Spleen (tissue), 11 donors: ENCODE results near the gene CRPPA. TPM values are rescaled to one million over a fixed set of nuclear protein-coding genes. Genes with fewer than 3 reads are reported as not detected.

Source experiments
- DNase-seq: peaks from one replicate; pipeline ENCODE4 v3.0.0-alpha.2; 2020
- H3K27ac ChIP-seq, 8 donors: fragments of 200-600 bp; sonication (generic) in 7 of 8; 1 replicate in 4 of 8; 2 replicates in 4 of 8; pipeline versions ENCODE4 v1.5.0 to v1.8.0; 2016 to 2021; ENCODE audit warnings: inconsistent platforms in 4 of 8, mild to moderate bottlenecking in 4 of 8, moderate library complexity in 1 of 8
- H3K27me3 ChIP-seq, 7 donors: fragments of 200-600 bp; sonication (generic) in 6 of 7; replicated peaks in 1 of 7; 1 replicate in 4 of 7; 2 replicates in 3 of 7; pipeline versions ENCODE4 v1.5.0 to v1.8.0; 2016 to 2021; ENCODE audit warnings: inconsistent platforms in 3 of 7, mild to moderate bottlenecking in 1 of 7
- H3K36me3 ChIP-seq, 6 donors: fragments of 200-600 bp; sonication (generic) in 5 of 6; 1 replicate in 4 of 6; 2 replicates in 2 of 6; pipeline versions ENCODE4 v1.5.0 to v1.8.0; 2016 to 2021; ENCODE audit warnings: inconsistent platforms in 2 of 6
- H3K4me1 ChIP-seq, 6 donors: fragments of 200-600 bp; sonication (generic) in 5 of 6; 1 replicate in 3 of 6; 2 replicates in 3 of 6; pipeline versions ENCODE4 v1.5.0 to v1.8.0; 2016 to 2021; ENCODE audit warnings: inconsistent platforms in 3 of 6
- H3K4me3 ChIP-seq, 8 donors: fragments of 200-600 bp; sonication (generic) in 7 of 8; 1 replicate in 4 of 8; 2 replicates in 4 of 8; pipeline versions ENCODE4 v1.5.0 to v1.8.0; 2016 to 2021; ENCODE audit warnings: inconsistent platforms in 4 of 8, mild to moderate bottlenecking in 4 of 8, moderate library complexity in 2 of 8
- H3K9me3 ChIP-seq, 8 donors: fragments of 200-600 bp; sonication (generic) in 7 of 8; 1 replicate in 4 of 8; 2 replicates in 4 of 8; pipeline versions ENCODE4 v1.5.0 to v1.8.0; 2016 to 2021; ENCODE audit warnings: inconsistent platforms in 4 of 8
- CTCF ChIP-seq, 11 experiments: fragments of 200-600 bp in 7 of 11; fragments of 450-650 bp in 4 of 11; sonication (generic) in 4 of 11; IDR thresholded peaks in 8 of 11; conservative IDR thresholded peaks in 3 of 11; 1 replicate in 7 of 11; 2 replicates in 4 of 11; pipeline versions ENCODE4 v1.4.0 to v1.8.0; 2016 to 2021; ENCODE audit warnings: antibody characterized with exemption in 11 of 11, inconsistent platforms in 4 of 11, mild to moderate bottlenecking in 1 of 11
- POLR2A ChIP-seq, 3 donors: fragments of 450-650 bp; IDR thresholded peaks; one replicate each; pipeline ENCODE4 v1.5.1; 2017; ENCODE audit warnings: antibody characterized with exemption in 3 of 3, mild to moderate bottlenecking in 1 of 3
- POLR2AphosphoS5 ChIP-seq, 3 donors: sonication (generic); formaldehyde crosslinking; IDR thresholded peaks; one replicate each; pipeline ENCODE4 v1.5.1; 2017; ENCODE audit warnings: antibody characterized with exemption in 3 of 3
- WGBS, 5 donors: extraction: QIAGEN DNeasy Blood & Tissue Kit in 3 of 5; methylation state at CpG; one replicate each; pipeline versions ENCODE4 v1.1.5 to v1.1.7; 2013 to 2018; 5-methylcytosine and 5-hydroxymethylcytosine counted together
- intact Hi-C: fragments of 100-400 bp; cut with DNase I; formaldehyde crosslinking; loops from one replicate; pipeline ENCODE4 v1.15.0; 2023; ENCODE audit warnings: low total_unique reads
- polyA plus RNA-seq, 3 donors: library from polyadenylated mRNA; stranded (reverse); fragments of 200-250 nt; gene quantifications; one replicate each; pipeline ENCODE4 v1.2.1, GENCODE V29; 2013
- total RNA-seq, 7 donors: library from RNA; depleted of rRNA in 3 of 7; stranded (reverse); fragments of >200 nt in 3 of 7; fragmentation: NEBNext Ultra II Directional in 4 of 7; extraction: Animal tissue kit (Norgen Biotek cat#: 25700) in 4 of 7; gene quantifications; one replicate each; pipeline versions ENCODE4 v1.1.0 to v1.2.1, GENCODE V29; 2016 to 2021
- donor health status: healthy with polysubstance abuse.
- donor health status: DM: no; HTN: no; CAD: no; lungs with moderate emphysema.
- donor health status: DM: no; HTN: no; CAD: no.
- donor health status: Bipolar disorder and iron deficiency.
- donor health status: healthy.
- donor health status: DM: no; HTN: no; CAD: no.
- donor health status: DM: yes; HTN: yes; CAD: no.

CRPPA gene
- total and polyA plus RNA-seq, 10 donors = 0.15 to 3.1 (median 0.84) TPM

GRCh38 chr7:16431646-16432424 is 10.5 kb upstream of the CRPPA start:
- Histone ChIP-seq H3K4me3 (no peak overlapping the region), H3K27ac (no peak overlapping the region), H3K4me1 (no peaks in the 10 kb centered on the region), H3K27me3 (no peaks in the 10 kb centered on the region), H3K9me3 (no peaks in the 10 kb centered on the region), H3K36me3 (no peaks in the 10 kb centered on the region)
- TF ChIP-seq CTCF (IDR thresholded peaks at IDR 0.05 in 8 of 11, conservative IDR thresholded peaks at IDR 0.05 in 3 of 11) = peak in 5 of 11 experiments; percentile 12 to 43 (median 34)
- TF ChIP-seq POLR2AphosphoS5 (IDR thresholded peaks at IDR 0.05) = no peak
- WGBS, 5 donors = 84 to 95% (median 89%) methylated on average over 2 of the region's 2 CpGs
- DNase-seq = no peak
- intact Hi-C loops = no loop called here

GRCh38 chr7:16430133-16430532 is 8.8 kb upstream of the CRPPA start:
- Histone ChIP-seq H3K9me3 (no peaks in the 10 kb centered on the region), H3K27ac (no peak overlapping the region), H3K4me1 (no peaks in the 10 kb centered on the region), H3K27me3 (no peaks in the 10 kb centered on the region), H3K4me3 (no peak overlapping the region), H3K36me3 (no peaks in the 10 kb centered on the region)
- no peak for TF ChIP-seq POLR2AphosphoS5 (IDR thresholded peaks at IDR 0.05)
- TF ChIP-seq POLR2A (IDR thresholded peaks at IDR 0.05) = no peak
- no peak for TF ChIP-seq CTCF (IDR thresholded peaks at IDR 0.05 in 8 of 11, conservative IDR thresholded peaks at IDR 0.05 in 3 of 11)
- intact Hi-C loops = no loop called here
- DNase-seq = no peak
- WGBS, 5 donors = 82 to 92% (median 88%) methylated on average over 3 of the region's 3 CpGs

GRCh38 chr7:16428672-16429071 is 7.3 kb upstream of the CRPPA start:
- WGBS, 5 donors = 27 to 46% (median 37%) methylated on average over 2 of the region's 2 CpGs
- intact Hi-C loops = no loop called here
- Histone ChIP-seq H3K4me1 (no peaks in the 10 kb centered on the region), H3K36me3 (no peaks in the 10 kb centered on the region), H3K27ac (no peak overlapping the region), H3K27me3 (no peaks in the 10 kb centered on the region), H3K9me3 (no peaks in the 10 kb centered on the region), H3K4me3 (no peak overlapping the region)
- TF ChIP-seq POLR2AphosphoS5 (IDR thresholded peaks at IDR 0.05) (no peak), CTCF (IDR thresholded peaks at IDR 0.05 in 8 of 11, conservative IDR thresholded peaks at IDR 0.05 in 3 of 11) (no peak), POLR2A (IDR thresholded peaks at IDR 0.05) (no peak)
- no peak for DNase-seq

- Histone ChIP-seq H3K4me1 (no peaks in the 10 kb centered on the region), H3K27me3 (no peaks in the 10 kb centered on the region), H3K4me3 (no peak overlapping the region), H3K27ac (no peak overlapping the region), H3K9me3 (no peaks in the 10 kb centered on the region), H3K36me3 (no peaks in the 10 kb centered on the region)
- TF ChIP-seq POLR2A (IDR thresholded peaks at IDR 0.05) (no peak), POLR2AphosphoS5 (IDR thresholded peaks at IDR 0.05) (no peak), CTCF (IDR thresholded peaks at IDR 0.05 in 8 of 11, conservative IDR thresholded peaks at IDR 0.05 in 3 of 11) (no peak)
- no peak for DNase-seq
- intact Hi-C loops = no loop called here
These were observed 6.8 kb upstream of the CRPPA start for GRCh38 chr7:16428182-16428581.
